GM12891 (cell line): ENCODE data around the gene ZNF148.

Experiments used
- POLR2A ChIP-seq: IDR thresholded peaks from 2 replicates; pipeline ENCODE4 v1.6.1; 2011; ENCODE audit warnings: low read depth, low read length, control low read depth
- POLR2AphosphoS5 ChIP-seq: IDR thresholded peaks from 2 replicates; pipeline ENCODE4 v1.6.1; 2011; ENCODE audit warnings: low read depth, low read length, control low read depth
- SPI1 ChIP-seq: IDR thresholded peaks from 2 replicates; pipeline ENCODE4 v1.6.1; 2011; ENCODE audit warnings: low read depth, low read length, control low read depth
- TAF1 ChIP-seq: IDR thresholded peaks from 2 replicates; pipeline ENCODE4 v1.6.1; 2011; ENCODE audit warnings: low read depth, low read length, control low read depth

DNA sequence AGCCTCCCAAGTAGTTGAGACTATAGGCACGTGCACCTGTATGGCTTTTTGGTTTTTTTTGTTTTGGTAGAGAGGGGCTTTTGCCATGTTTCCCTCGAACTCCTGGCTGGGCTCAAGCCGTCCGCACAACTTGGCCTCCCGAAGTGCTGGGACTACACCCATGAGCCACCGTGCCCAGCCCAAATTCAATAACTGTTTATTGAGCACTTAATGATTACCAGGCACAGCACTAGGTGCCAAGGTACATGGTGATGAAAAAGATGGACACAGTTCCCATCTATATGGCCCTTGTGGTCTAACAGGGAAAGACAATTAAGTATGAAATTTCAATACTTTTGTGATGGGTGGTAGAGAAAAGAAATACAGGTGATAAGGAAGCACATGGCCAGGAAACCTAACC is 35.8 kb upstream of the ZNF148 start:
- TF ChIP-seq POLR2A (no peak), SPI1 (no peak), POLR2AphosphoS5 (no peak), TAF1 (no peak)
